Right ventricle myocardium inferior (tissue), 1 donor: Measurements from ENCODE around the gene CTDSPL2. TPM values are rescaled to one million over a fixed set of nuclear protein-coding genes. Genes with fewer than 3 reads are reported as not detected.
"Not testable (repeated sequence)": the region's sequence is repeated elsewhere in the genome, so short reads cannot be mapped to it uniquely, and the experiment has no call there.

Experiments used
- ATAC-seq: fragments of 200-7000 bp; cut with Tn5 transposase; one replicate; pipeline ENCODE4 v1.9.1; 2020; ENCODE audit warnings: mild to moderate bottlenecking, moderate library complexity
- DNase-seq: peaks from one replicate; pipeline ENCODE4 v3.0.0; 2021; ENCODE audit errors: missing footprints
- intact Hi-C: fragments of 100-400 bp; cut with DNase I; formaldehyde crosslinking; loops from one replicate; pipeline ENCODE4 v1.11.0; 2022
- total RNA-seq: library from RNA; stranded (reverse); fragmentation: NEBNext Ultra II Directional; extraction: Animal tissue kit (Norgen Biotek cat#: 25700); gene quantifications from one replicate; pipeline ENCODE4 v1.2.1, GENCODE V29; 2021
- donor health status: DM: no; HTN: yes; CAD: no; lungs with severe emphysema.

Gene CTDSPL2
- total RNA-seq, 1 donor from 2014 or later: 16.0 TPM

DNA sequence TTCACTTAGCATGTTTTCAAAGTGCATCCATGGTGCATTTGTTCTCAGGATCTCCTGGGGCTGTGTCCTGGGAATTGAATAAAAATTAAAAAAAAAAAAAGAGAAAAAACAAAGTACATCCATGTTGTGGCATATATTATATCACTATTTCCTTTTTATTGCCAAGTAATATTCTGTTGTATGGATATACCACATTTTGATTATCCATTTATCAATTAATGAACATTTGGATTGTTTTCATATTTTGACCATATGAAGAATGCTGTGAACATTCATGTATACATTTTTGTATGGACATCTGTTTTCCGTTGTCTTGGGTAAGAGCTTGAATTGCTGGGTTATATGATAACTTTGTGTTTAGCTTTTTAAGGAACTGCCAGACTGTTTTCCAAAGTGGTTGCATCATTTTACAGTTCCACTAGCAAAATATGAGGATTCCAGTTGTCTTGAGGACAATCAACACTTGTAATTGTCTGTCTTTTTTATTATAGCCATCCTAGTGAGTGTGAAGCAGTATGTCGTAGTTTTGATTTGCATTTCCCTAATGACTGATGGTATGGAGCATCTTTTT, 44.5 kb downstream of the CTDSPL2 start:
- ATAC-seq: no peak
- intact Hi-C loops: no loop called here
- no peak for DNase-seq

DNA sequence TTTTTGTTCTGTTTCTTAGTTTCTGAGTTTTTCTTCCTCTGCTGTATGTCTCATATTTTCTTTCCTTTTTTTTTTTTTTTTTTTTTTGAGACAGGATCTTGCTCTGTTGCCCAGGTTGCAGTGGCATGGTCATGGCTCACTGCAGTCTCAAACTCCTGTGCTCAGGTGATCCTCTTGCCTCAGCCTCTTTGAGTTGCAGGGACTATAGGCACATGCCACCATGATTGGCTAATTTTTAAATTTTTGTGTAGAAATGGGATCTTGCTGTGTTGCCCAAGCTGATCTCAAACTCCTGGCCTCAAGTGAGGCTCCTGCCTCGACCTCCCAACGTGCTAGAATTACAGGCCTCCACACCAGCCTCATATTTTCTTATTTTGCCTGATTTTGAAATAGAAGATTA, 51.9 kb downstream of the CTDSPL2 start:
- ATAC-seq (no peak), DNase-seq (no peak)
- intact Hi-C loops: no loop called here

DNA sequence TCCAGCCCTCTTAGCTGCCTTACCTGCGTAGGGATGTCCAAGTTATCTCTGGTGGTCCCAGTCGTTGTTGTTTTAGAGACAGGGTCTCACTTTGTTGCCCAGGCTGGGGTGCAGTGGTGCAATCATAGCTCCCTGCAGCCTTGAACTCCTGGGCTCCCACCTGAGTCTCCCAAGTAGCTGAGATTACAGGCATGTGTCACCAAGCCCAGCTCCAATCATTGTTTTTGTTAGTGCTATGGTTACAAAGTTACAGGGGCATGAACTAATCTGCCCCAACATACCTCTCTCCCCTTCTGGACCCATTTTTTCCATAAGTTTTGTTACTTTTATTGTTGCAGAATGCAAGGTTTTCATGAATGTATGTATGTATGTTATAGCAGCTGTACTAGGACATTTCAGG, 54.7 kb downstream of the CTDSPL2 start:
- ATAC-seq (no peak), DNase-seq (no peak)
- intact Hi-C loops: no loop called here

DNA sequence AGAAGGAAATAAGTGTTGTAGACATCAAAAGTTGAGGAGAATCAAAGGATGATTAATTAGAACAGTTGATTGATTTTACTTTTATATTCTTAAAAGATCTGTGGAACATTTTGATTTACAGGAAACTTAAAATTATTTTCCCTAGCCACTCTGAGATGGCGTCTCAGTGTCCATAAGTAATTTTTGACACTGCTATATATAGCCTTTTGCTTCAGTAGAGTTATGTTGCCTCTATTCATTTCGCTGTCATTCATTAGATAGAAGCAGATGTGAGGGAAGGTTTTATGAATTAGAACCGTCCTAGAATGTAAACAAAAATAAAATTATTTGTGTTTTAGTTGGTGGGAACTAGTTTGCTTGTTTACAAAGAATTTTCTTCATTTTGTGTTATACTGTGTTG, 58.5 kb downstream of the CTDSPL2 start:
- DNase-seq (no peak), ATAC-seq (no peak)
- intact Hi-C loops: no loop called here

DNA sequence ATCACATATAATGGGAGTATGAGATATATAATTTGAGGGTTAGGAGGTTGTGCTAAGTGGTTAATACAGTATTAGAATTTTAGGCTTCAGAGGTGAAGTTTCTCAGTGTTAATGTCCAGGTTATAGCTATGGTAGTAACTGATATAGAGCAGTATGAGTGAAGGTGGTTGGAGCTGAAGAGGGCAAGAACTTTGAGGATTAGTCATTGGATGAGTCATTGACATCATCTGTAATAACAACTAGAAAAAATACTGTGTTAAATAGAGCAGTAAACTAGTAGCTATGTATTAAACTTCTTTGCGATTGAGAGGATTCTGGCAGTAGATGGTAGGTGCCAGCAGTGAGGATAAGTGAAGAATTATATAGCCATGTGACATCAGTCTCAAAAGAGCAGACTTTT, 62.0 kb downstream of the CTDSPL2 start:
- intact Hi-C loops: no loop called here
- ATAC-seq (no peak), DNase-seq (no peak)

DNA sequence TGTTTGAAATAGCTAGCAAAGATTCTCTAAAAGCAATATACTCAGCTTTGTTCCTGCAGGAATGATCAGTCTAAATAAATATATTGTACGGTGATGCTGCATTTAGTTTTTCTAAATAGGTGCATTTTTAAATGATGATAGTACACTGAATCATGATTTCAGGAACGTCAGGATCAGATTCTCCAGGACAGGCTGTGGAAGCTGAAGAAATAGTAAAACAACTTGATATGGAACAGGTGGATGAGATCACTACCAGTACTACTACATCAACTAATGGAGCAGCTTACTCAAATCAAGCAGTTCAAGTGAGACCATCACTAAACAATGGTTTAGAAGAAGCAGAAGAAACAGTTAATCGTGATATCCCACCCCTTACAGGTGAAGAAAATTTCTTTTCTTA, 63.2 kb downstream of the CTDSPL2 start:
- no peak for DNase-seq
- ATAC-seq: no peak
- intact Hi-C loops: loop anchor here (10.0 kb wide), 1 partner anchor 56 kb away; no protein-coding TSS in a partner anchor

DNA sequence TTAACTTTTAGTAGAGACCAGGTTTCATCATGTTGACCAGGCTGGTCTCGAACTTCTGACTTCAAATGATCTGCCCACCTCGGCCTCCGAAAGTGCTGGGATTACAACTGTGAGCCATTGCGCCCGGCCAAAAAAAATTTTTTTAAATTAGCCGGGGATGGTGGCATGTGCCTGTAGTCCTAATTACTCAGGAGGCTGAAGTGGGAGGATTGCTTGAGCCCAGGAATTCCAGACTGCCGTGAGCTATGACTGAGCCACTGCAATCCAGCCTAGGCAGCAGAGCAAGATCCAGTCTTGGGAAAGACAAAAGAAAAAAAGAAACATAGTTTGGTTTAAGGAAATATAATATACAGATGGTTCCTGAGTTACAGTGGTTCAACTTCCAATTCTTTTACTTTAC, 64.6 kb downstream of the CTDSPL2 start:
- intact Hi-C loops: loop anchor here (10.0 kb wide), 1 partner anchor 57 kb away; no protein-coding TSS in a partner anchor
- ATAC-seq (no peak), DNase-seq (no peak)

DNA sequence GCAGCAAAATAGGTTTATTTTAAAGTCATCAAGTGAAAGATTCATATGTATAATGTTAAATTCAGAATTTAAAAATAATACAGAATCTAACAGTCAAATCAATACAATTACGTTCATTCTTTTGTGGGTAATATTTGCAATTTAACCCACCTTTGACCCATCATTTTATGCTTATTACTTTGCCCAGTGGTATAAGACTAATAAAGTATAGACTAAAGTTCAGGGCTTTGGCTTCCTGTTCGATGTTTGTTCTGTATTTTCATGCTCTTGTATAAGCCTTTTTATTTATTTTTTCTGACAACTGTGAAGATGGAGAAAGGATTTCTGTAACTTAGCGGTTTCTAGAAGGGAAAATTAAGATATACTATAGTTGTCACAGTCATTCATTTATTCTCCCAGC, 65.2 kb downstream of the CTDSPL2 start:
- no peak for DNase-seq
- intact Hi-C loops: loop anchor here (10.0 kb wide), 1 partner anchor 58 kb away; no protein-coding TSS in a partner anchor
- no peak for ATAC-seq

DNA sequence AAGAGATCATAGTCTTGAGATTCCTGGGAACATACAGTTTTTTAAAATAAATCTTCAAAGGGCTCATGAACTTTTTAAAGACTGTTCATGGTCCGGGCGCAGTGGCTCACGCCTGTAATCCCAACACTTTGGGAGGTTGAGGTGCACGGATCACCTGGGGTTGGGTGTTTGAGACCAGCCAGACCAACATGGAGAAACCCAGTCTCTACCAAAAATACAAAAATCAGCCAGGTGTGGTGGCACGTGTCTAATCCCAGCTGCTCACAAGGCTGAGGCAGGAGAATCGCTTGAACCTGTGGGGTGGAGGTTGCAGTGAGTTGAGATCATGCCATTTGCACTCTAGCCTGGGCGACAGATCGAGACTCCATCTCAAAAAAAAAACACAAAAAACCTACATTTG, 68.1 kb downstream of the CTDSPL2 start:
- intact Hi-C loops: loop anchor here (10.0 kb wide), 1 partner anchor 61 kb away; no protein-coding TSS in a partner anchor
- no peak for ATAC-seq
- DNase-seq: no peak

DNA sequence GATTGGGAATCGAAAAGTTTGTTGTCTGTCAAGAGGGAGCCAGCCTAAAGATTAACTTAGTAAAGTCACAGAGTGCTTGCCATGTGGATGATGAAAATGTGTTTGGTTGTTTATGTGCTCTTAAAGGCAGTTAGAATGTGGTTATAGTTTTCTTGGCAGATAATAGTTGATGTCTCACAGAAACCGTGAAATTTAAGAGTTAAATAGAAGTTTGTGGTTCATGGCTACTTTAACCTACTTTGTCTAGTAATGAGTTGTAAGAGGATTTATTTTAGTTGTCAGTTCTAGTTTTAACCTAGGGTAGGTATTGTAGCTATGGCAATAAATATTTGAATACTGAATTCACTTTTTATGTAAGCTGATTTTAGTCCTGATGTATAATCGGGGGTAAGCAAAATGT, 73.1 kb downstream of the CTDSPL2 start:
- ATAC-seq: no peak
- intact Hi-C loops: no loop called here
- no peak for DNase-seq

DNA sequence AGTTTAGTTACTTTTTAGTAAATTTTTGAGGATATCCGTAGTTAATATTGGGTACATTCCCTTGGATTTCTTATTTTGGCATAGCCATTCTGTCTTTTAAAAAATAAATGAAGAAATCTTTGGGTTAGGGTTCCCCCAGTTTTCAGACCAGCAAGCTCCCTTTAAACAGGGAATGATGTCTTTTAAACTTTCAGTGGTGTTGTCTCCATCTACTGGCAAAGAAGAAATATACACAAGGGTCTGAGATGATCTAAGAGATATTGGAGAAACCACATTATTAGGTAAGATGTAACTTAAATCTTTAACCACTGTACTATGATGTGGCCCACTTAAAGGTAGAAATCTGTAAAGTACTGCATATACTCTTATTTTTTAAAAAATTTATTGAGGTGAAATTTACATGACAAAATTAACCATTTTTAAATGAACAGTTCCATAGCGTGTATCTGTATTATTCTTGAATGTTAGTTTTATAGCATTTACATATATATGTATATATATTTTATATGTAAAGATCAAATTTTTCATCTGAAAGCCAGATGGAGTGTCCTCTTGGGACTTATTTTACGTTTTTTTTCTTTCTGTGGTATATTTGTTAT, 74.4 kb downstream of the CTDSPL2 start:
- ATAC-seq (no peak), DNase-seq (no peak)
- intact Hi-C loops: no loop called here

DNA sequence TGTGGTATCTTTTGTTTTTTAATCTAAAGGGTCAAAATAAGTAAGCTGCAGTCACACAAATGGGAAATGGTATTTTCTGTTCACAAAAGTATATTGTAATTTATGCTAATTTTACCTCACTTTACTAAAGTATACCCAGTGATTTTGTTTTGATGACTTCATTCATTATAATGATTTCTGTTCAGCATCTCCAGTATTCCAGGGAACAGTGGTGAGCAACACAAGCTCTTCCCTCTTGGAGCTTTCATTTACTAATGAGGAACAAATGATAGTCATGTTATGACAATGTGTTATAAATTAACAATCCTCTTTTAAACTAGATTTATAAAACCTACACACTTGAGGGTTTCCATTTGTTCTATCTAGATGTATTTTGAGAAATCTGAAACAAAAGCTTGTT, 89.0 kb downstream of the CTDSPL2 start:
- DNase-seq (no peak), ATAC-seq (no peak)
- intact Hi-C loops: no loop called here

DNA sequence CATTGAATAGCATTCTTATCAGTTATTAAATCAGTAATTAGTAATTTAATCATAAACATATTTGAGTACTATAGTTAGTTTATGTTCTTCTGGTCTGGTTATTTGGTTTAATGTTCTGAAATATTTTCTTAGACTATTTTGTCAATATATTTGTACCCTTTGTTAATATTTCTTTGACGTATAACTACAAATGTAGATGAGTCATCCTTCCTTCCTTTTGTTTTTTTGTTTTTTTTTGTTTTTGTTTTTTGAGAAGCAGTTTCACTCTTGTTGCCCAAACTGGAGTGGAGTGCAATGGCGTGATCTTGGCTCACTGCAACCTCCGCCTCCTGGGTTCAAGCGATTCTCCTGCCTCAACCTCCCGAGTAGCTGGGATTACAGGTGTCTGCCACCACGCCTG, 92.1 kb downstream of the CTDSPL2 start:
- no peak for DNase-seq
- no peak for ATAC-seq
- intact Hi-C loops: no loop called here

DNA sequence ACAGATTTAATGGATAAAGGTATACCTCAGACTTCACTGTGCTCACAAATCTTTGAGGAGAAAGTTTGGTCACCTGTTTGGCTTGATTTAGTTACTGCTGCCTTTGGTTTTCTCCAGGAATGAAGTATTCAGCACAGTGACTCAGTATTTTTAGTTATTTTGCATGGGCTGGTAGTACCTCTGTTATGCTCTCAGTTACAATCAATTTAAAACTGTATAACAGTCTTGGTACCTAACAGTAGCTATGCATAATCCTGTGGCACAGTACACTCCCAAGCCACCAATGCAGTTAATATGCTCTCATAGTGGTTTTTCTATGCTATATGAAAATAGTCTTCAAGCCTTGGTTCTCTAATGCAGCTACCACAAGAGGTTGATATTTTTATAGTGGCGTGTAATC, 97.6 kb downstream of the CTDSPL2 start:
- intact Hi-C loops: no loop called here
- DNase-seq (no peak), ATAC-seq (no peak)

DNA sequence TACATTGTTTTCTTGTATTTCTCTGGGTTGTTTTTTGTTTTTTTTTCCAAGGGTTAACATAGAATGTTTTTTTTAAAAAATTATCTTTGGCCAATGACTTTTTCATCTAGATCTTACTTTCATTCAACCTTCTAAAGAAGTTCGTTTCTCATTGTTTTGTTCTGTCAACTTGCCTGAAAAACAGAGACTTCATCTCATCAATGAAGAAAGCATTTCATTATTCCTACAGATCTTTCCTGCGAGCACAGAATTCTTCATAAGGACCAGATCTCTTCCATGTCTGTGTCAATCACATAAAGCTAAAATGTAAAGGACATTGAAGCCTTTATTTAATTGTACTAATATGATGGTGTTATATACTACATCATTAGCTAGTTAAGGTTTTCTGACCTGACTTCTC, 99.8 kb downstream of the CTDSPL2 start:
- ATAC-seq (no peak), DNase-seq (no peak)
- intact Hi-C loops: no loop called here

DNA sequence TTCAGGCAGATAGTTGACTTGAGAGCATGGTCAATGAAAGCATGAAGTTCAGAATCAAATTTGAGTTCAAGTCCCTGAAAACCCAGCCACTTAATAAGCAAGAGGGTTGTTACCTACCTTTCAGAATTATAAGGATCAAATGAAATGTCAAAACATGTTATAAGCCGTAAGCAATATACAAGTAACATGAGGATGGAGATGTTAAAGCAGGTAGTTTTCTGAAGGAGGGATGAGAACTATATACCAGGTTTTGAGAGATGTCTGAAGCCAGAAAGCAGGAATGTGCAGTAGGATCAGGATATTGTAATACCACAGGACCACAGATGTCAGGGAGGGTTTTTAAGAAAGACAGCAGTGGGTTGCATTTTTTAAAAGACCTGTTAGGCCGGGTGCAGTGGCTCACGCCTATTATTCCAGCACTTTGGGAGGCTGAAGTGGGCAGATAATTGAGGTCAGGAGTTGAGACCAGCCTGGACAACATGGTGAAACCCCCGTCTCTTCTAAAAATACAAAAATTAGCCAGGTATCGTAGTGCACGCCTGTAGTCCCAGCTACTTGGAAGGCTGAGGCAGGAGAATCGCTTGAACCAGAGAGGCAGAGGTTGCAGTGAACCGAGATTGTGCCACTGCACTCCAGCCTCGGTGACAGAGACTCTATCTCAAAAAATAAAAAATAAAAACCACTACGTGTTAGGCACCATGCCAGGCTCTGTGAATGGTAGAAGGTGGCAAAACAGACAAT, 102.6 kb downstream of the CTDSPL2 start:
- ATAC-seq (no peak), DNase-seq (no peak)
- intact Hi-C loops: no loop called here

DNA sequence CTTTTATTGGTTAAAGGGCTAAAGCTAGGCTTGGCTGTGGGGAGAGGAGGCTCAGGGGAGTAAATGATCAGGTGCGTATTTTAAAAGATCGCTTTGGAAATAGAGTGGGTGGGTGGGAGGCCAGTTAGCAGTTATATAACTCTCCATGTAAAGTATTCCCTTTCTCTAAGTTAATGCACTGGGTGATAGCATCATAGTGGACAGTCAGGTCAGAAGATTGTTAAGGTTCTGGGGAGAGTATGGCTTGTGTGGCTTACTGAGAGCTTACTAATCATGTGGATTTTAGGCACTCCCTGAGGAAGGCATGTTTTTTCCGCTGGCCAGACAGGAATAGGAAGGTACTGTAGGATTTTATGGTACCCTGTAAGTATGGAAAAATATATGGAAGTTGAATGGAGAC, 103.2 kb downstream of the CTDSPL2 start:
- intact Hi-C loops: no loop called here

DNA sequence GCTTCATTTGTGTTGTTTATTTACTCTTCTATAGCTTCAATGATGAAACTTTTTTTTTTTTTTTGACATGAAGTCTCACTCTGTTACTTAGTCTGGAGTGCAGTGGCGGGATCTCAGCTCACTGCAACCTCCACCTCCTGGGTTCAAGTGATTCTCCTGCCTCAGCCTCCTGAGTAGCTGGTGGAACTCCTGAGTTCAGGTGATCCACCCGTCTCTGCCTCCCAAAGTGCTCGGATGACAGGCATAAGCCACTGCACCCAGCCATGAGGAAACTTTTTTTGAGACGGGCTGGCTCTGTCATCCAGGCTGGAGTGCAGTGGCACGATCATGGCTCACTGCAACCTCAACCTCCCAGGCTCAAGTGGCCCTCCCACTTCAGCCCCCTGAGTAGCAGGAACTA, 104.8 kb downstream of the CTDSPL2 start:
- intact Hi-C loops, DNase-seq, ATAC-seq: not testable (repeated sequence)

More for the DNA sequence above, 103.2 kb downstream of the CTDSPL2 start:
- DNase-seq (no peak), ATAC-seq (no peak)

DNA sequence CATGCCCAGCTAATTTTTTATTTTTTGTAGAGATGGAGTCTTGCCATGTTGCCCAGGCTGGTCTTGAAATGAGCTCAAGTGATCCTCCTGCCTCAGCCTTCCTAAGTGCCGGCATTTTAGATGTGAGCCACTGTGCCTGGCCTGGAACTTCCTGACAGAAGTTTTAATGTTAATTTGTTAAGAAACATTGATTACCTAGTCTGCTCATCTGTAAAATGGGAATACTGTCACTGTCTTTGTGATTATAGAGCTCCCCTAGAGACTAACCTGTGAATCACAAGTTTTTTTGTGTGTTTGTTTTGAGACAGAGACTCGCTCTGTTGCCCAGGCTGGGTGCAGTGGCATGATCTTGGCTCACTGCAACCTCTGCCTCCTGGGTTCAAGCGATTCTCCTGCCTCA, 105.3 kb downstream of the CTDSPL2 start:
- DNase-seq (no peak), ATAC-seq (no peak)
- intact Hi-C loops: no loop called here

DNA sequence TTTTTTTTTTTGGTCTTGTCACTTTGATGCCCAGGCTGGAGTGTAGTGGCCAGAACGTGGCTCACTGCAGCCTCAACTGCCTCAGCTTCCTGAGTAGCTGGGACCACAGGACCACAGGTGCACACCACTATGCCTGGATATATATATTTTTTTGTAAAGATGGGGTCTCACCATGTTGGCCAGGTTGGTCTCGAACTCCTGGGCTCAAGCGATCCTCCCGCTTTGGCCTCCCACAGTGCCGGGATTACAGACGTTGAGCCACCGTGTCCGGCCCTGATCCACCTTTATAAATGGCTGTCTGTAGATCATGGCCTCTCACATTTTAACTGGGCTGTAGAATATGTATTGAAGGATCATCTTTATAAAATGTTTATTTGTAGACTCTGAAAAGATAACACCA, 107.7 kb downstream of the CTDSPL2 start:
- DNase-seq: no peak
- intact Hi-C loops: no loop called here
- no peak for ATAC-seq
